Gastrocnemius medialis (tissue), 4 donors: ENCODE measurements around the gene PCDHAC1. TPM values are rescaled to one million over a fixed set of nuclear protein-coding genes. Genes with fewer than 3 reads are reported as not detected.

ENCODE experiments used
- ATAC-seq, 2 donors: fragments of 150-250 bp; one replicate each; pipeline ENCODE4 v1.9.1; 2016
- DNase-seq, 2 donors: peaks; one replicate each; pipeline ENCODE4 v3.0.0-alpha.2; 2019
- H3K27ac ChIP-seq, 4 donors: fragments of 200-600 bp; sonication (generic); 1 replicate in 1 of 4; 2 replicates in 3 of 4; pipeline ENCODE4 v1.5.1; 2016 to 2018; ENCODE audit warnings: mild to moderate bottlenecking in 2 of 4, moderate library complexity in 1 of 4
- H3K27me3 ChIP-seq, 3 donors: fragments of 200-600 bp; sonication (generic) in 2 of 3; 1 replicate in 1 of 3; 2 replicates in 2 of 3; pipeline versions ENCODE4 v1.5.1 to v1.6.0; 2016 to 2019; ENCODE audit warnings: mild to moderate bottlenecking in 1 of 3, moderate library complexity in 1 of 3
- H3K36me3 ChIP-seq, 2 donors: fragments of 200-600 bp; sonication (generic) in 1 of 2; one replicate each; pipeline ENCODE4 v1.5.1; 2017 to 2018
- H3K4me1 ChIP-seq, 2 donors: fragments of 200-600 bp; sonication (generic) in 1 of 2; one replicate each; pipeline ENCODE4 v1.5.1; 2016 to 2017; ENCODE audit warnings: mild to moderate bottlenecking in 2 of 2
- H3K4me3 ChIP-seq, 4 donors: fragments of 200-600 bp; sonication (generic) in 3 of 4; 1 replicate in 1 of 4; 2 replicates in 3 of 4; pipeline ENCODE4 v1.5.1; 2016 to 2019; ENCODE audit warnings: mild to moderate bottlenecking in 2 of 4
- H3K9me3 ChIP-seq, 3 donors: fragments of 200-600 bp; sonication (generic) in 2 of 3; 1 replicate in 1 of 3; 2 replicates in 2 of 3; pipeline ENCODE4 v1.5.1; 2016 to 2019
- CTCF ChIP-seq, 5 experiments: fragments of 450-650 bp in 3 of 5; fragments of 200-600 bp in 2 of 5; sonication (generic) in 2 of 5; IDR thresholded peaks in 4 of 5; conservative IDR thresholded peaks in 1 of 5; 1 replicate in 4 of 5; 2 replicates in 1 of 5; pipeline ENCODE4 v1.5.1; 2016 to 2019; ENCODE audit warnings: antibody characterized with exemption in 5 of 5, mild to moderate bottlenecking in 3 of 5, moderate library complexity in 3 of 5
- POLR2A ChIP-seq, 2 donors: fragments of 450-650 bp; IDR thresholded peaks; one replicate each; pipeline ENCODE4 v1.6.1; 2017; ENCODE audit warnings: antibody characterized with exemption in 2 of 2, mild to moderate bottlenecking in 2 of 2, moderate library complexity in 2 of 2
- in situ Hi-C, 4 donors: fragments of 200-750 bp; cut with MboI; loops; one replicate each; pipeline versions ENCODE4 v1.15.0 to v1.8.0; 2017; ENCODE audit warnings: low sequenced_read_pairs in 4 of 4
- intact Hi-C: fragments of 100-400 bp; cut with DNase I; formaldehyde crosslinking; loops from one replicate; pipeline ENCODE4 v1.15.1; 2023; ENCODE audit warnings: low total_unique reads
- total RNA-seq, 4 donors: library from RNA; depleted of rRNA; stranded (reverse); fragments of >200 nt; gene quantifications; one replicate each; pipeline versions ENCODE4 v1.1.0 to v1.2.3, GENCODE V29; 2016

Gene PCDHAC1
- total RNA-seq, 4 donors from 2014 or later, result 0.13 TPM; not detected in 3

- in situ Hi-C loops, result no loop called here
- Histone ChIP-seq H3K4me3 (peak within 1 kb of the TSS; percentile 54 to 58 (median 56)), H3K27me3 (peaks cover 6 to 15% (median 9%) of the 10 kb centered on the region in 3 donors), H3K9me3 (no peaks in the 10 kb centered on the region), H3K27ac (no peak within 1 kb of the TSS), H3K36me3 (no peaks in the 10 kb centered on the region), H3K4me1 (no peaks in the 10 kb centered on the region)
- ATAC-seq (peak in 1 of 2 donors; percentile 27), DNase-seq (no peak)
- intact Hi-C loops, result no loop called here
- TF ChIP-seq POLR2A (IDR thresholded peaks at IDR 0.05), result no peak
- no peak for TF ChIP-seq CTCF (IDR thresholded peaks at IDR 0.05 in 4 of 5, conservative IDR thresholded peaks at IDR 0.05 in 1 of 5)
Observed at GRCh38 chr5:140966293-140967225, 40.5 kb downstream of the PCDHAC1 start, which contains the start of gene PCDHAC2. PCDHAC2 (plus strand) TSS chr5:140966476; CDS start chr5:140966767, 291 bp downstream.

GRCh38 chr5:140967226-140967893, 41.3 kb downstream of the PCDHAC1 start:
- Histone ChIP-seq H3K27me3 (peaks cover 6 to 15% (median 9%) of the 10 kb centered on the region in 3 donors), H3K27ac (no peak overlapping the region), H3K9me3 (no peaks in the 10 kb centered on the region), H3K4me1 (no peaks in the 10 kb centered on the region), H3K4me3 (peak overlapping the region in 3 of 4 donors; percentile 54 to 57 (median 56)), H3K36me3 (no peaks in the 10 kb centered on the region)
- no peak for DNase-seq
- no peak for ATAC-seq
- TF ChIP-seq CTCF (IDR thresholded peaks at IDR 0.05 in 4 of 5, conservative IDR thresholded peaks at IDR 0.05 in 1 of 5) (no peak), POLR2A (IDR thresholded peaks at IDR 0.05) (no peak)
- intact Hi-C loops, result no loop called here
- in situ Hi-C loops, result no loop called here

GRCh38 chr5:140969880-140970279, 43.8 kb downstream of the PCDHAC1 start:
- in situ Hi-C loops, result no loop called here
- no peaks in the 10 kb centered on the region for H3K4me1 ChIP-seq

GRCh38 chr5:140973550-140973949, 47.5 kb downstream of the PCDHAC1 start:
- Histone ChIP-seq H3K36me3 (no peaks in the 10 kb centered on the region), H3K4me1 (no peaks in the 10 kb centered on the region), H3K9me3 (no peaks in the 10 kb centered on the region), H3K27me3 (no peaks in the 10 kb centered on the region), H3K4me3 (no peak overlapping the region), H3K27ac (no peak overlapping the region)
- DNase-seq, result no peak
- intact Hi-C loops (no loop called here), in situ Hi-C loops (no loop called here)
- ATAC-seq, result no peak
- TF ChIP-seq CTCF (IDR thresholded peaks at IDR 0.05 in 4 of 5, conservative IDR thresholded peaks at IDR 0.05 in 1 of 5), result no peak
- TF ChIP-seq POLR2A (IDR thresholded peaks at IDR 0.05), result no peak

More at GRCh38 chr5:140969880-140970279, 43.8 kb downstream of the PCDHAC1 start:
- H3K4me3 ChIP-seq, result no peak overlapping the region
- H3K9me3 ChIP-seq, result no peaks in the 10 kb centered on the region
- TF ChIP-seq CTCF (IDR thresholded peaks at IDR 0.05 in 4 of 5, conservative IDR thresholded peaks at IDR 0.05 in 1 of 5), result no peak
- no peak for TF ChIP-seq POLR2A (IDR thresholded peaks at IDR 0.05)
- no peaks in the 10 kb centered on the region for H3K36me3 ChIP-seq
- intact Hi-C loops, result no loop called here
- ATAC-seq, result no peak
- H3K27me3 ChIP-seq, result peaks cover 6 to 15% (median 9%) of the 10 kb centered on the region in 3 donors
- no peak for DNase-seq
- H3K27ac ChIP-seq, result no peak overlapping the region
